Heart left ventricle (tissue), 16 donors: Measurements from ENCODE around the gene RNF39. TPM values are rescaled to one million over a fixed set of nuclear protein-coding genes. Genes with fewer than 3 reads are reported as not detected.

ENCODE experiments used
- ATAC-seq, 4 donors: fragments of 200-7000 bp; cut with Tn5 transposase; one replicate each; pipeline ENCODE4 v1.9.1; 2020 to 2022; ENCODE audit warnings: moderate library complexity in 4 of 4, mild to moderate bottlenecking in 3 of 4, moderate number of reproducible peaks in 1 of 4
- DNase-seq, 5 donors: peaks; one replicate each; pipeline ENCODE4 v3.0.0-alpha.2; 2020
- H3K27ac ChIP-seq, 12 donors: fragments of 200-600 bp; sonication (generic) in 4 of 12; one replicate each; pipeline versions ENCODE4 v1.5.0 to v1.8.0; 2016 to 2022; ENCODE audit warnings: mild to moderate bottlenecking in 2 of 12
- H3K27me3 ChIP-seq, 9 donors: fragments of 200-600 bp; sonication (generic) in 2 of 9; one replicate each; pipeline versions ENCODE4 v1.5.1 to v1.8.0; 2016 to 2022; ENCODE audit warnings: mild to moderate bottlenecking in 3 of 9
- H3K36me3 ChIP-seq, 9 donors: fragments of 200-600 bp; sonication (generic) in 2 of 9; one replicate each; pipeline versions ENCODE4 v1.5.0 to v1.8.0; 2018 to 2022; ENCODE audit warnings: mild to moderate bottlenecking in 2 of 9
- H3K4me1 ChIP-seq, 12 donors: fragments of 200-600 bp; sonication (generic) in 4 of 12; one replicate each; pipeline versions ENCODE4 v1.5.0 to v1.8.0; 2016 to 2022; ENCODE audit warnings: mild to moderate bottlenecking in 3 of 12
- H3K4me3 ChIP-seq, 12 donors: fragments of 200-600 bp; sonication (generic) in 4 of 12; one replicate each; pipeline versions ENCODE4 v1.5.0 to v1.8.0; 2017 to 2022; ENCODE audit warnings: mild to moderate bottlenecking in 9 of 12, moderate library complexity in 4 of 12
- H3K9me3 ChIP-seq, 12 donors: fragments of 200-600 bp; sonication (generic) in 4 of 12; one replicate each; pipeline versions ENCODE4 v1.5.0 to v1.8.0; 2016 to 2022; ENCODE audit warnings: mild to moderate bottlenecking in 1 of 12
- CTCF ChIP-seq, 12 donors: fragments of 200-600 bp; sonication (generic) in 4 of 12; IDR thresholded peaks; one replicate each; pipeline versions ENCODE4 v1.5.0 to v1.8.0; 2018 to 2022; ENCODE audit warnings: antibody characterized with exemption in 12 of 12, mild to moderate bottlenecking in 5 of 12
- POLR2A ChIP-seq, 2 donors: fragments of 450-650 bp; IDR thresholded peaks; one replicate each; pipeline ENCODE4 v1.6.1; 2017; ENCODE audit warnings: antibody characterized with exemption in 2 of 2, mild to moderate bottlenecking in 2 of 2, moderate library complexity in 2 of 2
- WGBS, 4 donors: extraction: QIAGEN DNeasy Blood & Tissue Kit in 2 of 4; methylation state at CpG; one replicate each; pipeline versions ENCODE4 v1.1.5 to v1.1.7; 2013 to 2018; 5-methylcytosine and 5-hydroxymethylcytosine counted together
- intact Hi-C, 10 donors: fragments of 100-400 bp; cut with DNase I; formaldehyde crosslinking; loops; one replicate each; pipeline versions ENCODE4 v1.11.1 to v1.14.2; 2022
- polyA plus RNA-seq, 2 donors: library from polyadenylated mRNA; stranded (reverse); fragments of 200-250 nt; gene quantifications; one replicate each; pipeline ENCODE4 v1.2.3, GENCODE V29; 2013
- total RNA-seq, 9 donors: library from RNA; depleted of rRNA in 2 of 9; stranded (reverse); fragments of >200 nt in 2 of 9; fragmentation: NEBNext Ultra II Directional in 3 of 9; extraction: Animal tissue kit (Norgen Biotek cat#: 25700) in 3 of 9; gene quantifications; one replicate each; pipeline versions ENCODE4 v1.1.0 to v1.2.4, GENCODE V29; 2016 to 2023
- donor health status: ischemic (EF 13 %, LVEDD 7.1; RV severe dilation, severe dysfunction).
- donor health status: healthy with polysubstance abuse.
- donor health status: DM: no; HTN: yes; CAD: no.
- donor health status: DM: no; HTN: no; CAD: no.
- donor health status: ischemic (EF 25% LVEDD 6.9; RV normal size, moderate dysfunction).
- donor health status: ischemic (EF 25% LVEDD 5.7; RV mildly dilated, moderate dysfunction).
- donor health status: healthy.
- donor health status: DM: yes; HTN: yes; CAD: no.
- donor health status: ischemic (EF 35%, LVEDD 5.7; RV mildly dilated, moderate dysfunction).
- donor health status: nonischemic (EF 11% LVEDD 7.7; RV severe dilation, severe dysfunction).
- donor health status: DM: yes; HTN: yes; CAD: no.
- donor health status: PGD.
- donor health status: ischemic (EF 29% LVEDD 5.4; RV normal size, mild dysfunction).
- donor health status: nonischemic (EF 23%, LVEDD 6.1; RV moderate dilation, normal function).

RNF39 gene
- total and polyA plus RNA-seq, 11 donors = 0.68 TPM; not detected in 10

DNA sequence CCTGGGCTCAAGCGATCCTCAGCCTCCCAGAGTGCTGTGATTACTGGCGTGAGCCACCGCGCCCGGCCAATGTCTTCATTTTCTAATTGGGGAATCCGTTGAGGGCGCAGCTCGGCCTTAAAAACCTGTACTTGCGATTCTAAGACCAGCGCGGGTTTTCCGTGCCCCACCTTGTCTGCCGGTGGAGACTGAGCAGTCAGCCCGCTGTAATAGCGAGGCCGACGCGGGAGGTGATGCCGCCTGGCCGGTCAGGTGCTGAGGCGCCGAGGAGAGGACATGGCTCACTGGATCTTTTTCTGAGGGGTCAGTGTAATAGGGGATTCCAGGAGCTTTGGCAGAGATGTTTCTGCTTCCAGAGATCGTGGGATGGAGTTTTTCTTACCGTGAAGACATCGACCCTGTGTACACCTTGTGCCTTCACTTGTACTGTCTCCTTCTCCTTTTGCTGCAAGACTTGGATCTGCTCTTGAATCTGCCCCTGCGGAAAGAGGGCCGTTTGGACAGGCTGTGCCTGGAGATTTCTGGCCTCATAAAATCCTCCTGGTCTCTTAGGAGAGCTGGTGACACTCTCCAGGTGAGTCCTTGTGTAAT, 35.8 kb upstream of the RNF39 start:
- no peak for DNase-seq
- H3K4me3 ChIP-seq = no peak overlapping the region
- peaks cover 0 to 86% (median 29%) of the 10 kb centered on the region in 9 donors for H3K27me3 ChIP-seq
- peaks cover 0 to 6% (median 0%) of the 10 kb centered on the region in 12 donors for H3K4me1 ChIP-seq
- H3K36me3 ChIP-seq = no peaks in the 10 kb centered on the region
- no peaks in the 10 kb centered on the region for H3K9me3 ChIP-seq
- WGBS, 4 donors = 32 to 65% (median 55%) methylated on average over 25 to 27 of the region's 27 CpGs
- TF ChIP-seq POLR2A (IDR thresholded peaks at IDR 0.05) (no peak), CTCF (IDR thresholded peaks at IDR 0.05) (no peak)
- ATAC-seq = no peak
- intact Hi-C loops = no loop called here
- no peak overlapping the region for H3K27ac ChIP-seq

- Histone ChIP-seq H3K27ac (no peak overlapping the region), H3K36me3 (no peaks in the 10 kb centered on the region), H3K27me3 (peaks cover 0 to 48% (median 23%) of the 10 kb centered on the region in 9 donors), H3K4me1 (peaks cover 0 to 38% (median 28%) of the 10 kb centered on the region in 12 donors), H3K4me3 (no peak overlapping the region), H3K9me3 (no peaks in the 10 kb centered on the region)
- intact Hi-C loops = loop anchor here in 6 of 10 donors (5.0 kb wide), 3 partner anchors 37 to 68 kb away; partner anchors contain the start of genes PPP1R11 (in 5 of the 6) and POLR1H (in 1 of the 6)
- DNase-seq (no peak), ATAC-seq (no peak)
- TF ChIP-seq POLR2A (IDR thresholded peaks at IDR 0.05) (no peak), CTCF (IDR thresholded peaks at IDR 0.05) (no peak)
- WGBS, 4 donors = 77 to 100% (median 87%) methylated on average over 2 of the region's 2 CpGs
Measured at GRCh38 chr6:30104661-30105060, 29.1 kb upstream of the RNF39 start.

- no peak for DNase-seq
- intact Hi-C loops = loop anchor here (1.0 to 5.0 kb wide), 9 partner anchors 25 to 69 kb away; partner anchors contain the start of genes PPP1R11 (in 6 of the 10) and POLR1H (in 1 of the 10)
- Histone ChIP-seq H3K36me3 (no peaks in the 10 kb centered on the region), H3K4me3 (peak overlapping the region in 11 of 12 donors; percentile 21 to 60 (median 46)), H3K27ac (peak overlapping the region in 1 of 12 donors; percentile 24), H3K4me1 (peaks cover 0 to 38% (median 28%) of the 10 kb centered on the region in 12 donors), H3K27me3 (peaks cover 0 to 48% (median 22%) of the 10 kb centered on the region in 9 donors), H3K9me3 (no peaks in the 10 kb centered on the region)
- 45 to 56% (median 49%) methylated on average over 3 of the region's 3 CpGs for WGBS, 4 donors
- ATAC-seq = no peak
- no peak for TF ChIP-seq POLR2A (IDR thresholded peaks at IDR 0.05)
- no peak for TF ChIP-seq CTCF (IDR thresholded peaks at IDR 0.05)
Measured at GRCh38 chr6:30103872-30104179, 28.3 kb upstream of the RNF39 start.

DNA sequence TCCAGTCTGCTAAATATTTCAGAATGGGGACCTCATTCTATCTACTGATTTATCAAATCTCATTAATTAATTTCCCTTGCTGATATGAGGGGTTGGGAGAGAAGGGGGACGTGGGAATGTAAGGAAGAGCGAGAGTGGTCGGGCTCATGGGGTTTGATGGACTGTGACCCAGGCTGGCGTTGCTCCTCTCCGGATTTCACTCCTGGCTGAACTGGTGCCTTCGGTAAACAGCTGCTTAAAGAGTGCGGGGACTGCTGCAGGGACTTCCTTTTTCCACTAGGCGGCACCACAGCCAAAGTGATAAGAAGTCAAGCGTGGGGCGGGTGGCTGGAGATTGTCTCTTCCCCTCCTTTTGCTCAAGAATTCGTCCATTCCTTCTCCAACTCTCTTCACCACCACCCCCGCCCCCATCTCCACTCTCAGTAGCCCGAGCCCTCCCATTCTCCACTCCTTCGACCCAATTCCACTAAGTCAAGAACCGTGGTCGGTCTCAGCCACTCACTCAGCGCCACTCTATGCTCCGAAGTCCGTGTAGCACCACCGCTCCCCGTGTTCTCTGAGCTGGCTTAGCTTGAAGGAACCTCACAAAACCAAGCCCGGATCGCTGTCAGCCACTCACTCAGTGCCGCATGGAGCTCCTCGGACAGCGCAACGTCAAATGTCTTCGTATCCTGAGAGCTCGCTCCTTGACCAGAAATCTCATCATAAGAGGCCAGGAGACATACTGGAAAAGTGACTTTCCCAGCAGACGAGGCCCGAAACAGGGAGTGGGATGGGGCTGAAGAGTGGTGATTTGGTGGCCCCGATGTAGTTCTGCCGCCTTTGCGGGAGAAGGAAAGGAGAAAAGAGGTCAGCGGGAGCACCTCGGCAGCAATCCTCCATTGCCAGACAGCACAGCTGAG, 27.7 kb upstream of the RNF39 start:
- ATAC-seq = peak; percentile 68 to 81 (median 80)
- H3K27ac ChIP-seq = peak overlapping the region in 11 of 12 donors; percentile 21 to 81 (median 62)
- H3K36me3 ChIP-seq = no peaks in the 10 kb centered on the region
- WGBS, 4 donors = 3 to 6% (median 3%) methylated on average over 36 of the region's 36 CpGs
- H3K4me1 ChIP-seq = peaks cover 0 to 38% (median 28%) of the 10 kb centered on the region in 12 donors
- peak; percentile 78 to 86 (median 85) for DNase-seq
- H3K9me3 ChIP-seq = no peaks in the 10 kb centered on the region
- intact Hi-C loops = loop anchor here (1.0 to 5.0 kb wide), 9 partner anchors 26 to 70 kb away; partner anchors contain the start of genes PPP1R11 (in 6 of the 10) and POLR1H (in 1 of the 10)
- peak overlapping the region in 11 of 12 donors; percentile 21 to 60 (median 46) for H3K4me3 ChIP-seq
- TF ChIP-seq CTCF (IDR thresholded peaks at IDR 0.05) (peak; percentile 71 to 94 (median 90)), POLR2A (IDR thresholded peaks at IDR 0.05) (peak in 1 of 2 donors; percentile 24)
- H3K27me3 ChIP-seq = peaks cover 0 to 49% (median 29%) of the 10 kb centered on the region in 9 donors
